Skin of body (tissue), 2 donors: ENCODE results near the gene MCTP1. TPM values are rescaled to one million over a fixed set of nuclear protein-coding genes. Genes with fewer than 3 reads are reported as not detected.

Source experiments
- DNase-seq: peaks from one replicate; lab custom pipeline; 2025; lab: John Stamatoyannopoulos, UW
- total RNA-seq: library from RNA; depleted of rRNA; stranded (reverse); fragments of >200 nt; gene quantifications from one replicate; pipeline ENCODE4 v1.2.3, GENCODE V29; 2014

Gene MCTP1
- total RNA-seq, 1 donor from 2014 or later, result 30.8 TPM

DNA sequence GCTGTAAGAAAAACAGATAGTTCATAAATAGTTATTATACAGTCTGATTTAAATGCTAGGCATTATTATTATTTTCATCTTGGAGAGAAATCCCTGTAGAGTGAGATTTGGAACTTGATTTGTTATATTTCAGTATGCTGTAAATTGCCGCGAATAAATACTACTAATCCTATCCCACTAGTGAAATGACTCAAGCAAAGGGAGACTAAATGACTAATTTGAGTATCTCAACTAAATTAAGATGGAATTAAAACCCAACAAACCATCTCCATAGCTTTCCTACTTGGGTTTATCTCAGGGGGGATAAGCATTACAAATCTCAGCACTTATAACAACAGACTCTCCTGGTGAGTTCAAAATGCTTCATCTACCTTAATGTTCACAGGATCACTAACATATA lies 206.0 kb downstream of the MCTP1 start:
- no peak for DNase-seq

DNA sequence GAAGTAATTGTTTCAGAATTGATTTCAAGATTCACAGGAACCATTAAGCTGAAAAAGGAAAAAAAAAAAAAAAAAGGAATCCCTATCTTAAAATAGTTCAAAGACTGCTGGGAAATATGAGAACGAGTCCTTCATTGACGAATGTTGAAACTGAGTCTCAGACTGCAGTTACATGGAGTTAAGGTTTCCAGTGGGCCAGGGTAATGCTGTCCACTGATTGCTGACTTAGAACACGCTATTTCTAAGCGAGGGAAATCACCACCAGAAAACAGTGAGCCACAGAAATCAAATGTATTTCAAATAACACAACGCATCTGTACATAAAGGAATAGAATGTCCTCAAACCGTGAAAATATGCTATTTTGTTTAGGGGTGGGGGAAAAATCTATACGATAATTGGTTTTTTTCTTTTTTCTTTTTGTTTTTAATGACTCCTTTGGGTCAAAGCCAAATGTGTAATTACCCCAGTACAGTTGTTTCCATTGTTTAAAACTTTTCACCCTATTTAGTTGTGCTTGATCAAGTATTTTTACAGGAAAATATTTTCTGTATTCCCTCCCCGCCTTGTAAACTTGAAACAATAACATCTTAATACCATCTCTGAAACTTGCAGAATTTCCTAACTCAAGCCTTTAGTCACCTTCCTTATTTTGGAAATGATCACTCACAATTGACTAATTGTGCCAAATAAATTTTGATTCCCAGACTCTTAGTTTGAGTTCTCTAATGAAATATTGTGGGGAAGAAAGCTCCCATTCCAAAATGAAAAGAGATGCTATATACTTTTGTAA lies 208.3 kb downstream of the MCTP1 start:
- DNase-seq, result no peak

DNA sequence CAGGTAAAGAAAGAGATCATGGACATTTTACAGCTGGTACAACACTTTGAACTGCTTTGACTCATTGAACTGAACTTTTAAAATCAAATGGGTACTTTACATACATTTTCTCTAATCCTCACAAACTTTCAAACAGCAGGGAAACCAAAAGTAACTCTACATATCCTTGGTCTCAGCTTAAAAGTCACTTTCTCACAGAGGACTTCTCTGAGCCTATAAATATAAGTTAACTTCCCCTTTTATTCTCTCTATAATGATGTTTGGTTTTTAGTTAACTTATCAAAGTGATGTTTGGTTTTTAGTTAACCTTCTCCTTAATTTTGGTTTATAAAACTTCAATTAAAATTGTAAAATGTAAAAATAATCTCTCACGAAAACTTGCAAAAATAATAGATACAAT lies 209.8 kb downstream of the MCTP1 start:
- no peak for DNase-seq

DNA sequence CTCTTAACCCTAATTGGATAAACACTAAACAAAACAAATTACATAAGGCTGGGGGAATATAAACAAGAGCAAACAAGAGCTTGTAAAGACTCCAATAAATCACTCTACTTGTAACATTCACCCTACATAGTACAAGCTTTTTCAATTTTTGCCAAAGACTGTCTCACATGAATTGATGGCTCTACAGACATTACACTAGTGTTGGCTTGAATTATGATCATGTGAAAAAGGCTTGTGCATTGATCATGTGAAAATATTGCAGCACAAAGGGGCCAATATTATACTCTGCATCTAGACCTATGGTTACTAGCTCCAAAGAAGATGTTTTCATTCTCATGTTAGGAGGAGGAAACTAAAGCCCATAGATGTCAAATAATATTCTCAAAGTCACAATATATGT lies 212.6 kb downstream of the MCTP1 start:
- DNase-seq, result no peak

DNA sequence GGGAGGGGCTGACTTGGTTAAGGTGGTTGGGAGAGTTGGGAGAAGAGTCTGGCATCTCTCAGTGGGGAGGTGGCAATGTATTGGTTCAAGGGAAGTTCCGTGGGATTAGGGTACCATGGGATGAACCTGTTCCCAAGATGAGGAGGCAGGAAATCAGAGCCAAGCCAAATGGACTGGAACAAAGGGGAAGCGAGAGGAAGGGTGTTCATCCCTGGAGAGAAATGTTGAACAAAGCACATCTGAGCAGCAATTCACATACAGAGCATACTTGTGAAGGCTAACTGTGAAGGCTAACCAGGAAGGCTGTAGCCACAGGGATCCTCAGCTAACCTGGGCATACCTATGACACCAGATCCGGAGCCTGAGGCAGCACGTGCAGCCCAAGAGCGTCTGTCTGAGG lies 214.0 kb downstream of the MCTP1 start:
- no peak for DNase-seq

DNA sequence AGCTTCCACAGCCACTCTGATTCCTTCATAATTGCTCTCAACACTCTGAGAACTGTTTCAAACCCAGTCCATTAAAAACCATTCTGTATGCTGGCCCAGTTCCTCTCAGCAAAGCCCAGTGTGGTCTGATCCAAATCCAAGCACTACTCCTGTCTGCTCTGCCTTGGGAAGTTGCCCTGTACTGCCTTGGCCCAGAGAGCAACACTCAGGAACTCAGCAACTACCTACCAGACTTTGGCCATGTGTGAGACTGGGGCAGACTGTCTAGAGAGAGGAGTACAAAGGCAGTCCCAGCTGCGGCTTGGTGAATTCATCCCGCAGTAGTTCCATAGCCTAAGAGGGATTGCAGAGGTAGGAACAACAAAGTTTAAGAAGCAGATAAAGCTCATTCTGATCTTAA lies 214.4 kb downstream of the MCTP1 start:
- DNase-seq, result no peak

DNA sequence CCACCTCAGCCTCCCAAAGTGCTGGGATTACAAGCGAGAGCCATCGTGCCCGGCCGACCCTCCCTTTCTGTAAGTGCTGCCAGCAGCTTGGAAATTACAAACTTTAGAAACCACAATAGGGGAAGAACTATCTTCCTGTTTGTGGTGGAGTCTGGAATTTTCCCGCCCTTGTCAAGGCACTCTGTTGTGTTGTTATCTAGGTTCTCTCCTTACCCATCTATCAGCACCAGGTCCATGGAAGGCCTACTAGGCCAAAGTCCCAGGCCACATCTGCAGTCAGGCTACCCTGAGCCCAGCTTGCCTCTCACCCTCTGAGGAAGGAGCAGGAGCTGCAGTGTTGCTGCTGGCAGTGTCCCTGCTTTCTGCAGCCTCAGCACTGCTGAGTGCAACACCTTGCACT lies 214.9 kb downstream of the MCTP1 start:
- no peak for DNase-seq

DNA sequence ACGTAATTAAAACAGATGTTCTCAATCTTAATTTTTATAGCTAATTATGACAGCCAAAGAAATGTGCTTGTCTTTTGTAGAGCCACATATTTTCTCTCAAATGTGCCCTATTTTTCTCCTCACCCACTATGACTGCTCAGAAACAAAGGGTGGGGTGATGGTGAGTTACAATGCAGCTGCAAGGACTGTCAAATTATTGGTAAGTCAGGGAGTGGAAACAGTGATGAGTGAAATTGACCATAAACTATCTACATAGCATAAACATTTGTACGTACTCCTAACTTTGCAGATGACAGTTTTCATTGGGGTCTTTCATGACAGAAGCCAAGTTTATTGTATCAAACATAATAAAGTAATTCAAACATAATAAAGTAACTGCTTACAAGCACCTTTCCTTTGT lies 215.9 kb downstream of the MCTP1 start:
- peak; percentile 65 for DNase-seq

DNA sequence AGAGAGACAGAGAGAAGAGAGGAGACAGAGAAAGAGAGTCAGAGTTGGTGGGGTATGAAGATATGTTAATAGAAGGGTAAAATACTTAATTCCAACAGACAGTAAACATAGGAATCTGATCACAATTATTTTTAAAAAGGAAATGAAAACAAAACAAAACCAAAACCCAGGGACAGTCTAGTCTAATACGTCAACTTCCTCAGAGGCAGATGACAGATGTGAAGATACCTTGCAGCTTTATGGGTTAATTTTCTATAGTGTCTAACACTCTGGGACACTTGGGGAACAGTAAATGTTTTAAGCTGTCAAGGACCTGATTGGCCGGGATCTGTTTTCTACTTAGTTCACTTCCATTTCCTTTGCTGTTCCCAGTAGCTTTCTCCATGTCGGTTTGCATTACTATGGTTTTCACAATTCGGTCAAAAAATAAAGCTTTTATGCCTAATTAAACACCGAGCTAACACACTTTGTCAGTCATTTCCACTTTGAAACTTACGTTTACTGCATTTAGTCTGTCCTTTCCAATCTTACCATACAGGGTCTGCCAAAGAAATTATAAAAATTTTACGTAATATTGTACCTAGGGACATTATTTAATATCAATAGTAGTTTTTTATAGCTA lies 216.5 kb downstream of the MCTP1 start:
- DNase-seq, result no peak

DNA sequence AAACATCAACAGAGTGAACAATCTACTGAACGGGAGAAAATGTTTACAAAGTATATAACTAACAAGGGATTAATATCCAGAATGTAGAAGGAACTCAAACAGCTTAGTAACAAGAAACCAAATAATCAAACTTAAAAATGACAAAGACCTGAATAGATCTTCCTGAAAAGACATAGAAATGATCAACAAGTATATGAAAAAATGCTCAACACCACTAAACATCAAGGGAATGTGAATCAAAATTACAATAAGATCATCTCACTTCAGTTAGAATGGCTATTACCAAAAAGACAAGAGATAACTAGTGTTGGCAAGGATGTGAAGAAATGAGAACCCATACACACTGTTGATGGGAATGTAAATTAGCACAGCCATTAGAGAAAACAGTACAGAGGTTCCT lies 218.8 kb downstream of the MCTP1 start:
- DNase-seq, result no peak

DNA sequence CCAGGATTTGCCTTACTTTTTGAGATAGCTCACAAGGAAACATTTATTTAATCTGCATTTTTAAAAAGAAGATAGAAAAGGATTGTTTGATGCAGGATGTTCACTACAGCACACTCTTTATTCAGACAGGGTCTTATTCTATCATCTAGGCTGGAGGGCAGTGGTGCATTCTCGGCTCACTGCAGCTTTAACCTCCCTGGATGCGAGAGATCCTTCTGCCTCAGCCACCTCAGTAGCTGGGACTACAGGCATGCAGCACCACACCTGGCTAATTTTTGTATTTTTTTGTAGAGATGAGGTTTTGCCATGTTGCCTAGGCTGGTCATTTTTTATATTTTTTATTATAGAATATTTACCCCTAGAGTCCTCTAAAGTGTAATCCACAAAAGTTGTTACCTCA lies 221.4 kb downstream of the MCTP1 start:
- DNase-seq, result no peak

DNA sequence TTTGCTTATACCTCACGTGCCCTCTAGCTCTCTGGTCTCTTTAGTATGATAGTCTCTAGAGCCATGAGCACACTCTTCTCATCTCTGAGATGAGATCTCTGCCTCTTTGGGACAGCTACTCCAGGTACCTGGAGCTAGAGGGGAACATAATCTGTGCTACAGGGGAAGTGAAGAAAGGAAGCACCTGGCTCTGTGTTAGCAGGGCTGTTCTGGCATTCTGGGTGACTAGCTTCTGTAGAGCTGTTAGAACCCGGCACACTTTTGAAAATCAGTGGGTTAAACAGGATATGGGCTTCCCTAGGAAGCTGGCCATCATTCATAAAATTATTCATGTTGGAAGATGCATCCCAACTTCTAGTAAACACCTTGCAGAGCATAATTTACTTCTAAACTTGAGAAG lies 224.8 kb downstream of the MCTP1 start:
- DNase-seq, result no peak

DNA sequence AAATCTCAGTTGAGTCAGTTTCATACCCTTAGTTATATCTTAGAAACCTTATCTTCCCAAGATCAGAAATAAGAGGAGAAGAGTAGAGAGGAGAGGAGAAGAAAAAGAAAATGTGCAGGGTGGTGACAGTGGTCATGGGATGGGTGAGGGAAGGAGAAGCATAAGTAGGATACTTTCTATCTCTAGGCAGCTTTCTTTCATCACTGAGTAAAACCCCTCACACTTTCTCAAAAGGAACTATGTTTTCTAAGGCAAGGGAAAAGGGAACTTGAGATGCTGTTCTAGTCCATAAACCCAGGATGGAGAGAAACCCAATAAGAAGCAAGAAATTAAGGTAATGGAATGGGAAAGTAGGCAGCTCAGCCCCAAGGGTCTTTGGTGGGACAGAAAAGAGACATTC lies 225.3 kb downstream of the MCTP1 start:
- DNase-seq, result no peak

DNA sequence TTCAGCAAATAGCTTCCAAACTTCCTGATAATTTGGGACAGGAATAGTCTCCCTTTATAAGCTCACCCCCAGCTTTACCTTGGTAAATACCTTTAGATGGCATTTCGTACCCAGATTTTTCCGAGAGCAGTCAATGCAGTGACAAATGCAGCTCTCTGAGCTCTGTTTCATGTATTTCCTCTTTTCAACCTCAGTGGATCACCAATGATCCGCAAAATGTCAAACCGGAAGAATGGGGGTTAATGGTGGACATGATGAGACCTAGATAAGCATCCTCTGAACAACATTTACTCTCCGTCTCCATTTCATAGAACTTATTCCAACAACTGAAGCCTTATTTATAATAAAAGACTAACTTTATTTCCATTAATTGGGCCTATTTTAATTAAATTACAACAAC lies 227.3 kb downstream of the MCTP1 start:
- DNase-seq, result no peak

DNA sequence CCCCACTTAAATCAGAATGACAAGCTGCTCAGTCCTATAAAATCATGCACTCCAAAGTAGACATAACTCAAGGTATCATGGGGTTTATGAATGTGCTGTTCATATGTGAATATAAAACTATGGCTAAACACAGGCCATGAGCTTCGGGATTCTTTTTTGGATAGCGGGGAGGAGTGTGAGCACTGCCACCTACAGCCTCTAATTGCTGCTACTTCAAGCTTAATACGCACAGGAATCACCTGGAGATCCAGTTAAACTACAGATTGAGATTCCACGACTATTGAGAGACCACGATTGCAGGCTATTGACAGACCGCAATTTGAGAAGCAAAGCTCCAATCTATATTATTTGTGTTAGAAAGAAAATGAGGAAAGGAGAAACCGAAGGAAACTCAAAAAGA lies 231.6 kb downstream of the MCTP1 start:
- no peak for DNase-seq

DNA sequence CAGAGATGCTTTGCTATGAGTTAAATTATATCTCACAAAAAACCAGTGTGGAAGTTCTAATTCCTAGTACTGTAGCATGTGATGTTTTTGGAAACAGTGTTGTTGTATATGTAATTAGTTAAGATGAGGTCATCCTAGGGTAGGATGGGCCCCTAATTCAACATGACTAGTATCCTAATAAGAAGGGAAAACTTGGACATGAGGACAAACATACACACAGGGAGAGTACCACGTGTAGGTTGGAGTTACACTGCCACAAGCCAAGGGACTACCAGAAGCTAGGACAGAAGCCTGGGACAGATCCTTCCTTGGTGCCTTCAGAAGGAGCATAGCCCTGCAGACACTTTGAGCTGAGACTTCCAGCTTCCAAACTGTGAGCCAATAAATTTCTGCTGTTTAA lies 234.2 kb downstream of the MCTP1 start:
- DNase-seq, result no peak

DNA sequence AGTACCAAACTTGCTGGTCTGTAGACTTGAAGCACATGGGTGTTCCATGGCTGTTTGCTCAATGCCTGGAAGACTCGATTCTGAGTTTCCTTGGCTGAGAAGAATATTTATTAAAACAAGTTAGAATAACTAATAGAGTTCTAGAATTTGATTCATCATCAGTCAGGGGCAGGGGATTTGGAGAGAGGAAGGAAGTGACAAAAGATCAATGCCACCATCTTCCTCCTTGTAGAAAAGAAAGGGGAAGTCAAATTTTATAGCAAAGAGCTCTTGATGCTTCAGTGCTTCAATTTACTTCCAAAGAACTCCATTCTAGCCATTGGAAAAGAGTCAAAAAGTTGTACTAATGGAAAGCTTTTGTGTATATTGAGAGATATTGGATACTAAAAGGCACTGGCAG lies 236.3 kb downstream of the MCTP1 start:
- no peak for DNase-seq

DNA sequence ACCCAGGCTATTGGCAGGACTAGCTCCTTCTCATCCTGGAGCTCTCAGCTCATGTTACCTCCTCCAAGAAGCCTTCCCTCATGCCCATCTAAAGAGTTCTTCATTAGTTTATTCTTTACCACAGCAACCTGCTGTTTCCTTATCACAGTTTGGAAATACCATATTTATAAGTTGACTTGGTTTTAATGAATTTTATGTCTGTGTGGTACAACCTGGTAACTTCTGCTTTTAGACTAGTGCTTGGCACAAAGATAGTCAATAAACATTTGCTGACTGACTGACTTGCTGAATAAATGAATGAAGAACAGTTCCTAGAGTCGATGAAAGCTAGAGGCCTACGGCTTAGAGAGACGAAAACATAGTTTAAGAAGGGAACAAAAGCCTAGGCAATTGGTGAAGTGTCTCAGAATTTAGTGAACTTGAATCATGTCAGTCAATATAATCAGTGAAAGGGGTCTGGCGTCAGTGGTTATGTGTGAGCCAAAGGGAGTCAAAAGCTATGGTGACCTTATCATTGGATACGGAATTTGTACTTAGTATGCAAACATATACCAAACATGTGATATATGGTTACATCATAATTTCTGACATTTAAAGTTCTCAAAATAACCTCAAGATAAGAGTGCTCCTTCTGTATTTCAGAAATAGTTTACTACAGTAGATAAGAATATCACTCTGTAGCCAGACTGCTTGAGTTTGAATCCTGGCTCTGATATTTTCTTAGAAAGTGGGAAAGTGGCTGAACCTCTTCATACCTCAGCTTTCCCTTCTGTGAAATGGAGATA lies 239.5 kb downstream of the MCTP1 start:
- no peak for DNase-seq

DNA sequence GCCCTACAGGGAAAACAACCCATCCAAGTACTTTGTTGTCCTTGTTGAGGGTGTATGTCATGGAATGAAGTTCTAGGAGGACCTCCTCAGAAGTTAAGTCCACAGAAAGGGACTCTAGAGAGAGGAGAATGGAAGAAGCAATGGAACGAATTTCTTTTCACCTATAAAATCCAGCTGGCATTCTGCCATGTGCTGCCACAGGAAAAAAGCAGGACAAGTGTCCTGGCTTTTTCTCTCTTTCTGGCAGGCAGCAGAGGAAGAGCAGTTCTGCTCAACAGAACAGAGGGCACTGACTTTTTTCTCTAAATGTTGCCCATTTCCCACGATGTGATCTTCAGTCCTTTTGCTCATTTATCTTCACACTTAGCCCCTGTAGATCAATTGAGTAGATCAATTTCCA lies 240.8 kb downstream of the MCTP1 start:
- no peak for DNase-seq

DNA sequence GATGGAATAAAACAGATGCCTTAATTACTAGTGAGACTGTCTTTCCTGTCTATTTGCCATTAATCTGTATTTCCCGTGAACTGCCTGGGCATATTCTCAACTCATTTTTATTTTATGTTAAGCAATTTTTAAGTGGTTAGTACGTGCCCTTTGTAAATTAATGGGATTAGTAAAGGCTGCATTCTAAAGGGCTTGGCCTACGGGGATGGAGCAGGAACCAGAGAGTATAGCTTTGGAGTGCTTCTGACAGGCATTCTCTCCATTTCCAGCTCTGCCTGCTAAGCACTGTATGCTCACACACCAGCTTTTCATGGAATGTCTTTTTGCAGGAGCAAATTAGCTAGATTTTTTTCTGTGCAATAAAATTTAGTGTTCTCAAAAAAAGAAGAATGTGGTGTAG lies 241.2 kb downstream of the MCTP1 start:
- DNase-seq, result no peak

DNA sequence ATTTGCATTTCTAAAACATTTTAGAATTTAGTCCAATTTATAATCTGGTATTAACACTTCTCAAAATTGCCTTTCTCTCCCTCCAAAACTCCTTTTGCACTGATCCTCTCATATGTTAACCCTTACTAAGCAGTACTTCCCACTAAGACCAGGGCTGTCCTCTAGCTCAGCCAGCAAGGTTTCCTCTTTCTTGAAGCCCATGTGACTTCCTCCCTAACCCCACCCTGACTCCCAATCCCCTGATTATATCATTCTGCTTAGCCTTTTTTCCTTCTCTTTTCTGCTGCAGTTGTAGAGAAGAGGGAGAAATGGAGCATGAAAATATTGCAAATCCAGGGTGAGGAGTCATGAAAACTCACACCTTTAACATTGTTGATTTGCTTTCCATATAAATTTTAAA lies 241.7 kb downstream of the MCTP1 start:
- no peak for DNase-seq

DNA sequence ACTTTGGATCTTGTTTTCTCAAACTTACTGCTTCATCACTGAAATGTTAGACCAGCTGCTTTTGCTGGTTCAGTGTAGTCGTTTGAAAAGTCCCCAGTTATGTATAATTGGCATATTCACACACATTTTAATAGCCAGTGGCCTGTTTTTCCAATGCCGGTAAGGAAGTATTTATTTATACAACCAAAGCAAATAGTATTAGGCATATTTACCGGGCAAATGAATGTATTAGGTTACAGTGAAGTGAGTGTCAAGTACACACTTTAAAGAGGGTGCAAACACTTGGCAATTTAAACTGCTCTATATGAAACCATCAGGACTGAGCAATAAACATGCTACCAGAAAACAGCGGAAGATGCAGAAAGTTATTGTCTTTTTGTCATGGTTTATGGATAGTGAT lies 242.9 kb downstream of the MCTP1 start:
- DNase-seq, result no peak
